Measurements from ENCODE around the gene STARD6.
"Not testable (repeated sequence)": the region's sequence is repeated elsewhere in the genome, so short reads cannot be mapped to it uniquely, and the experiment has no call there.

STARD6 gene

DNA sequence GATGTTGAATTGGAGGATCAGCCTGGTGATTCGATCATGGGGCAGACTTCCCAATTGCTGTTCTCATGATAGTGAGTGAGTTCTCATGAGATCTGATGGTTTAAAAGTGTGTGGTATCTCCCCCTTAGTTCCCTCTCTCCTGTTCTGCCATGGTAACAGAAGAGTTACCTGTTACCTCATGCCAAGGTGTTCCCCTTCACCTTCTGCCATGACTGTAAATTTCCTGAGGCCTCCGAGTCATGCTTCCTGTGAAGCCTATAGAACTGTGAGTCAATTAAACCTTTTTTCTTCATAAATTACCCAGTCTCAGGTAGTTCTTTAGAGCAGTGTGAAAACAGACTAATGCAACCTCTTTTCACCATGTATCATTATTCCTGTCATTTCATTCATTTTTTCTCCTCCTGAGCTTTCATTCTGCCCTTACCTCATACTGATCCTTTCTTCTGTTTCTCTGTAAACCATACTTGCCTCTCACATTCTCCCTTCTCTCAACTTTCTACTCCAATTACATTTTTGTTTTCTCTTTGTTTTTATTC, 22.0 kb downstream of the STARD6 start:
- DNase-seq = no peak

DNA sequence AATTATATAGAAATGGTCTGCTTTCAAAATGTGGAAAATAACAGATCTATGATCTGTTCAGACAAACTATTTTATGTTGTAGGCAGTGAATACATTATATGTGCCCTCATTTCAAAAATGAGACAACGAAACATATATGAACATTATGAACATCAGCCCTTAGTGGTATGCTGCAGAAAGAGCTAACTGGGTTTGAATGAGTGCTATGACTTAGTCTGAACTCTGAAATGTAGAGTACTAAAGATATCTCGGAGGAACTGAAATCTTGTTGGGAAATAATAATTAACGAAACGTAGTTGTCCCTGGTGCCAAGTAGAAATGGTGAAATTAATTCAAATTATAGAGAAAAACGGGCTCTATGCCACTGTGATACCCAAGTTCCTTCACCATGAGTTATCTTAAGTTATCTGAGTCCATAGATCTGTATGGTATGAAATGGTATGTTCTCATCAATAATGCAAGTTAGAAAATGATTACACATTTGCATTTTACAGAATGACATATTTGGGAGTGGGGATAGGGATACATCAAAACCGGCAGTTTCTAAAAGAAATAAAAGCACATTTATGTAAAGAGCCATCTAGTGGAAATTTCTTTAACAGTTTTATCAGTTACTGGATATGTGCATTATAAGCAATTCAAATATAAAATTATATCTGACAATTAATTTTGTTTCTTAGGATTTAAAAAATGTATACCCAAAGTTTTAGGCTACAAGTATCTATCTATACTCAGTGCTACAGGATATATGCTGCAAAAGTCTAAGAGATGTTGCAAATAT, 26.7 kb downstream of the STARD6 start:
- no peak for DNase-seq

GRCh38 chr18:54329787-54330186, 27.9 kb downstream of the STARD6 start:
- no peak for DNase-seq

DNA sequence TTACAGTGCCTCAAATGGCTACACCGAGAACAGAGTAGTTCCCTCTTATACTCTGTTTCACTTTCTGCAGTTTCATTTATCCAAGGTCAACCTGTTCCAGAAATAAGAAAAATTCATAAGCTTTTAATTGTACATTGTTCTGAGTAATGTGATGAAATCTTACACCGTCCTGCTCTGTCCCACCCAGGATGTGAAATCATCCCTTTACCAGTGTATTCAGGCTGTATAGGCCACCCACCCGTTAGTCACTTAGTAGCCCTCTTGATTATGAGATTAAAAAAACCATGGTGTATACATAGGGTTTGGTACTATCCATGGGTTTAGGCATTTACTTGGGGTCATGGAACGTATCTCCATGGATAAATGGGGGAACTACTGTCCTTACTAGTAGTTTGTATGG, 29.8 kb downstream of the STARD6 start:
- DNase-seq = no peak

DNA sequence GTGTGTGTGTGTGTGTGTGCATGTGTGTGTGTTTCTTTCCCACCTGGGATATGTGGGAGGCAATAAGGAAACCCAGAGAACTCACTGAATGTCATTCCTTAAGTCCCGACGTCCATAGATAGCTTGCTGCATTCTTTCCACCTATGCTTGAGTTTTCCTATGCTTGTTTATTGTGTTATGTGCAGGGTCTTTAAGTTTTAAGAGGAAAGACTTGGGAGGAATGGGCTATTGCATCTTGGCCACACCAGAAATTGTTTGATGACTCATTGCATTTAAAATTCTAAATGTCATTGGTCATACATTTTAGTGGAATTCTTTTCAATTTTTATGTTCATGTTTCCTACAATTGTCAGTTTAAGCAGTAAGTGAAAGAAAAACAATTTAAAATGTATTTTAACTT, 33.7 kb downstream of the STARD6 start:
- no peak for DNase-seq

DNA sequence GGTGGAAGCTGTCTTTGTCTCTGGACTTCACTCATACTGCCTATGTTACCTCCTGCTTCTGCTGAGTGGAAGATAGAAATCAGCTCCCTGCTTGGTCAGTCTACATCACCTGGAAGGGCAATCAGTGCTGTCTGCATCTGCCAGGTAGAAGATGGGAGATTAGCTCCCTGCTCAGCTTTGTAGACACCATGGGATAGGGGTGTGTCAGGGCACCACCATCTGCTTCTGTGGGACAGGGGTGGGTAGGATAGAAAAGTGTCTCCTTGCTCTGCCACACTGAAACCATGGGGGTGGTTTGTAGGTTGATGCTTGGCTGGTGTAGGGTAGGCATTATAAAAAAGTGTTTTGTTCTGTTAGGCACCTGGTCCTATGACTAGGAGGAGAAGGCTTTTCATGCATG, 34.1 kb downstream of the STARD6 start:
- DNase-seq = no peak

GRCh38 chr18:54316071-54316820, 41.4 kb downstream of the STARD6 start:
- DNase-seq = no peak

DNA sequence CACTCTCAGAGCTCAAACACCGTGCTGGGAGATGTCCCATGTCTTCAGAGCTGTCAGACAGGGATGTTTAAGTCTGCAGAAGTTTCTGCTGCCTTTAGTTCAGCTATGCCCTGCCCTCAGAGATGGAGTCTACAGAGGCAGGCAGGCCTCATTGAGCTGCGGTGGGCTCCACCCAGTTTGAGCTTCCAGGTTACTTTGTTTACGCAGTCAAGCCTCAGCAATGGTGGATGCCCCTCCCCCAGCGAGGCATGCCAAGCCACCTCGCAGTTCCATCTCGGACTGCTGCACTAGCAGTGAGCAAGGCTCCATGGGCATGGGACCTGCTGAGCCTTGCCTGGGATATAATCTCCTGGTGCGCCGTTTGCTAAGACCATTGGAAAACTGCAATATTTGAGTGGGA, 48.1 kb downstream of the STARD6 start:
- not testable (repeated sequence) for DNase-seq

DNA sequence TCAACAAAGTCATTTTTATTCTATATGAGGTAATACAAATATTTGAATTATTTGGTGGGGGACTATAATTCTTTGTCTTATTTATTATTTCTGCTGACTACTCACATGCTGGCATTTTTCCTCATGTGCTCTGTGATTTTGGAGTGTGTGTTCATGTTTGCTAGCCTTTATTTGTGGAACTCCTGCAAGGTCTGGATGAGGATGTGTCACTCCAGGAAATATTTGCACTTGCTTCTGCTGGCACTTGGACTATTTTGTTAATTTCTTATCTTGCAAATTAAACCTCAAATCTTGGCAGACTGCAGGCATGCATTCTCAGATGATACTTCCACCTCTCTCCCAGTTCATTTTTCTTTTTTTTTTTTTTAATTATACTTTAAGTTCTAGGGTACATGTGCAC, 54.2 kb downstream of the STARD6 start:
- DNase-seq = no peak

GRCh38 chr18:54298991-54299390, 58.7 kb downstream of the STARD6 start:
- not testable (repeated sequence) for DNase-seq

GRCh38 chr18:54296062-54296461, 61.6 kb downstream of the STARD6 start:
- no peak for DNase-seq

GRCh38 chr18:54294274-54294673, 63.4 kb downstream of the STARD6 start:
- no peak for DNase-seq

GRCh38 chr18:54284981-54285785, 72.5 kb downstream of the STARD6 start:
- DNase-seq = peak; percentile 27

- DNase-seq = no peak
These were observed 73.1 kb downstream of the STARD6 start for GRCh38 chr18:54284535-54284934.

DNA sequence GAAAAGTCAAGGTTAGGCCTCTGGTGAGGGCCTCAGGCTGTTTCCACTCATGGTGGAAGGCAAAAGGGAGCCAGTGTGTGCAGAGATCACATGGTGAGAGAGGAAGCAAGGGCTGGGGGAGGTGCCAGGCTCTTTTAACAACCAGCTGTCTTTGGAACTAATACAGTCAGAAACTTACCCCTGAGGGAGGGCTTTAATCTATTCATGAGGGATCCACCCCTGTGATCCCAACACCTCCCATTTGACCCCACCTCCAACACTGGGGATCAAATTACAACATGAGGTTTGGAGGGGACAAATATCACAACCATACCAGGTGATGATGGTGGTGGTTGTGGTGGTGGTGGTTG, 77.5 kb downstream of the STARD6 start:
- DNase-seq = no peak

DNA sequence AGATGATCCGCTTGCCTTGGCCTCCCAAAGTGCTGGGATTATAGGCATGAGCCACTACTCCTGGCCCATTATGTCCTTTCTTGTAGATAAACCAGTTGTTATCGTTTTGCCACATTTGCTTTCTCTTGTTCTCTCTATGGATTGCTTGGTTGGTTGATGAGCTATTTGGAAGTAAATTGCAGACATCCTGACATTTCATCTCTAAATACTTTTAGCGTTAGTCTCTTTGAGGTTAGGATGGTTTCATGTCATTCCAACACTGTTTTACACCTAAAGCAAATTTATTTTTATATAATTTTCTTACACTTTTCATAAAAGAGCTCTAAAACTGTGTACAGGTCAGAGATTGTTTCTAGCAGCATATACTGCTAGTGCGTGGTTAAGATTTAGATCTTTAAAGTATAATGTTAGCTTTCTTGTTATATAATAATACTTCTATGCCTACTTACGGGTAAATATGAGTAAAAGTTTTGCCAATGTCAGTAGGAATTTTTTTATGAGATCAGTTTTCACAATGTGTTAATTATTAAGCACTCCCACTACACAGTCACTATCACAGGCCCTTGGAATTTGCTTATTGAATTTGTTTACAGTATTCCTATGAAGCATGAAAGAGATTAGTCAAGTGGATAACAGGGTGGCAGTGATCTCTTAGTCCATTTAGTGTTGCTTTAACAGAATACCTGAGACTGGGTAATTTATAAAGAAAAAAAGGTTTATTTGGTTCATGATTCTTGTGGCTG, 78.0 kb downstream of the STARD6 start:
- DNase-seq = no peak

DNA sequence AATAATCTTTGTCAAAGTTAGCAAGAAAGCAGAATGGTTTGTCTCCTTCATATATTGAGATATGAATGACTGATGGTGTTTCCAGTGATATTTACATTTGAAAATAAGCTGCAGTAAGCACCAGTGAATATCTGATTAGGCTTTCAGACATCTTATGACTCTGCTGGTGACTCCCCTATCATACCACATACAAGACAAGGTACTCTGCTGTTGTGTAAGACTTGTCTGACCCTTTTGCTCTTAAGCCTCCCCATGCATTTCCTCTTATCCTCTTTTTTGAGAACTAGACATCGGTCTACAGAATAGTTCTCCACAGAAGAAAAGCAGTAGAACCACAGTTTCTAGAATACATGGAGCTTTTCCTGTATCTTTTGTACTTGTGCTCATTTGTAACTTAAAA, 79.0 kb downstream of the STARD6 start:
- DNase-seq = no peak

- DNase-seq = no peak
These were observed 79.8 kb downstream of the STARD6 start for GRCh38 chr18:54277899-54278298.
